HepG2 (cell line): ENCODE results near the gene MEI1. TPM values are rescaled to one million over a fixed set of nuclear protein-coding genes. Genes with fewer than 3 reads are reported as not detected.

Source experiments
- CHD2 ChIP-seq: IDR thresholded peaks from 2 replicates; pipeline ENCODE4 v1.6.1; 2011; ENCODE audit warnings: low read depth, low read length, improper control_type of control experiment
- FOXA3 ChIP-seq: IDR thresholded peaks from 2 replicates; pipeline ENCODE4 v1.6.1; 2016; ENCODE audit warnings: missing genetic modification reagents, missing compliant biosample characterization
- SMARCC2 ChIP-seq: fragments of 450-650 bp; IDR thresholded peaks from 2 replicates; pipeline ENCODE4 v1.6.1; 2017; ENCODE audit warnings: antibody characterized with exemption, mild to moderate bottlenecking
- TAF15 ChIP-seq: fragments of 200-400 bp; formaldehyde crosslinking; IDR thresholded peaks from one replicate; pipeline ENCODE4 v1.6.1; 2018; ENCODE audit warnings: mild to moderate bottlenecking, low read depth, low read length; ENCODE audit not compliant: poor library complexity, severe bottlenecking
- ZNF709 ChIP-seq: sonication (generic); formaldehyde crosslinking; IDR thresholded peaks from 2 replicates; pipeline ENCODE4 v1.5.0; 2020; ENCODE audit warnings: mild to moderate bottlenecking, missing genetic modification reagents
- ZSCAN25 ChIP-seq: sonication (generic); formaldehyde crosslinking; IDR thresholded peaks from 2 replicates; pipeline ENCODE4 v1.8.0; 2022; ENCODE audit warnings: mild to moderate bottlenecking, missing genetic modification reagents
- ZZZ3 ChIP-seq: sonication (generic); formaldehyde crosslinking; IDR thresholded peaks from 2 replicates; pipeline ENCODE4 v1.4.0; 2020; ENCODE audit warnings: missing genetic modification reagents, mild to moderate bottlenecking, borderline replicate concordance
- polyA plus RNA-seq, 8 experiments: library from polyadenylated mRNA; depleted of rRNA in 3 of 8; stranded (reverse) in 7 of 8; unstranded in 1 of 8; fragments of >200 nt; fragmentation: Illumina TruSeq in 4 of 8; extraction: Trizol in 4 of 8; gene quantifications; 2 replicates each; pipeline versions ENCODE4 v1.2.1 to v1.2.3, GENCODE V29; 2011 to 2016; ENCODE audit warnings: low read depth in 4 of 8, missing spikeins in 1 of 8, mixed read lengths in 1 of 8; ENCODE audit not compliant: insufficient read depth in 1 of 8
- total RNA-seq, 5 experiments: library from RNA; depleted of rRNA; stranded (reverse); fragments of >200 nt; fragmentation: Illumina TruSeq; extraction: Trizol; gene quantifications; 2 replicates each; pipeline ENCODE4 v1.2.3, GENCODE V29; 2016; ENCODE audit warnings: low read depth in 1 of 5
- TF ChIP-seq, protein P1 (sequence below): sonication (generic); formaldehyde crosslinking; IDR thresholded peaks from 2 replicates; pipeline ENCODE4 v1.4.0; 2020; ENCODE audit warnings: missing genetic modification reagents, borderline replicate concordance
- TF ChIP-seq, protein P2 (sequence below): sonication (generic); formaldehyde crosslinking; IDR thresholded peaks from 2 replicates; pipeline ENCODE4 v1.9.0; 2021; ENCODE audit warnings: missing genetic modification reagents, borderline replicate concordance

Gene MEI1
- total and polyA plus RNA-seq, 2 of the 13 experiments (the other 11 are each of a cell fraction or from before 2014, with no cell fraction given), result 0.75 to 1.9 TPM

DNA sequence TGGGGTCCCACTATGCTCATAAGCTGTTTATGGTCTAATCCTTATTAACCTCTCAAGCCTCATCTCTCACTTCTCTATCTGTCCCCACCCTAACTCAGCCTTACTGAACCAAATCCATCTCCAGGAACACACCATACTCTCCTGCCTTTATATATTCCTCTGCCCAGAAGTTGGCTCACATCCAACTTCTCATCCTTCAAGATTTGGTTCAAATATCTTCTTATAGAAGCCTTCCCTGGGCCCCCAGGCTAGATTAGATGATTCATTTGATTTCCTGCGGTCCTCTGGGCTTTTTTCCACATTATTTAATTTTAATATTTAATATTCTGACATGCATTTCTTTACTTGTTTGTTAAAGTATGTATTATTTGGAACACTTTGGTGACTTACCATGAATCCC lies 23.2 kb downstream of the MEI1 start (continued):
- TF ChIP-seq SMARCC2 (no peak), ZZZ3 (no peak), ZNF709 (CRISPR knock-in tag) (no peak), ZSCAN25 (CRISPR knock-in tag) (no peak), CHD2 (no peak), TAF15 (no peak), FOXA3 (CRISPR knock-in tag) (no peak)
- TF ChIP-seq, protein P1, sequence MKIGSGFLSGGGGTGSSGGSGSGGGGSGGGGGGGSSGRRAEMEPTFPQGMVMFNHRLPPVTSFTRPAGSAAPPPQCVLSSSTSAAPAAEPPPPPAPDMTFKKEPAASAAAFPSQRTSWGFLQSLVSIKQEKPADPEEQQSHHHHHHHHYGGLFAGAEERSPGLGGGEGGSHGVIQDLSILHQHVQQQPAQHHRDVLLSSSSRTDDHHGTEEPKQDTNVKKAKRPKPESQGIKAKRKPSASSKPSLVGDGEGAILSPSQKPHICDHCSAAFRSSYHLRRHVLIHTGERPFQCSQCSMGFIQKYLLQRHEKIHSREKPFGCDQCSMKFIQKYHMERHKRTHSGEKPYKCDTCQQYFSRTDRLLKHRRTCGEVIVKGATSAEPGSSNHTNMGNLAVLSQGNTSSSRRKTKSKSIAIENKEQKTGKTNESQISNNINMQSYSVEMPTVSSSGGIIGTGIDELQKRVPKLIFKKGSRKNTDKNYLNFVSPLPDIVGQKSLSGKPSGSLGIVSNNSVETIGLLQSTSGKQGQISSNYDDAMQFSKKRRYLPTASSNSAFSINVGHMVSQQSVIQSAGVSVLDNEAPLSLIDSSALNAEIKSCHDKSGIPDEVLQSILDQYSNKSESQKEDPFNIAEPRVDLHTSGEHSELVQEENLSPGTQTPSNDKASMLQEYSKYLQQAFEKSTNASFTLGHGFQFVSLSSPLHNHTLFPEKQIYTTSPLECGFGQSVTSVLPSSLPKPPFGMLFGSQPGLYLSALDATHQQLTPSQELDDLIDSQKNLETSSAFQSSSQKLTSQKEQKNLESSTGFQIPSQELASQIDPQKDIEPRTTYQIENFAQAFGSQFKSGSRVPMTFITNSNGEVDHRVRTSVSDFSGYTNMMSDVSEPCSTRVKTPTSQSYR (CRISPR knock-in tag), result no peak
- TF ChIP-seq, protein P2, sequence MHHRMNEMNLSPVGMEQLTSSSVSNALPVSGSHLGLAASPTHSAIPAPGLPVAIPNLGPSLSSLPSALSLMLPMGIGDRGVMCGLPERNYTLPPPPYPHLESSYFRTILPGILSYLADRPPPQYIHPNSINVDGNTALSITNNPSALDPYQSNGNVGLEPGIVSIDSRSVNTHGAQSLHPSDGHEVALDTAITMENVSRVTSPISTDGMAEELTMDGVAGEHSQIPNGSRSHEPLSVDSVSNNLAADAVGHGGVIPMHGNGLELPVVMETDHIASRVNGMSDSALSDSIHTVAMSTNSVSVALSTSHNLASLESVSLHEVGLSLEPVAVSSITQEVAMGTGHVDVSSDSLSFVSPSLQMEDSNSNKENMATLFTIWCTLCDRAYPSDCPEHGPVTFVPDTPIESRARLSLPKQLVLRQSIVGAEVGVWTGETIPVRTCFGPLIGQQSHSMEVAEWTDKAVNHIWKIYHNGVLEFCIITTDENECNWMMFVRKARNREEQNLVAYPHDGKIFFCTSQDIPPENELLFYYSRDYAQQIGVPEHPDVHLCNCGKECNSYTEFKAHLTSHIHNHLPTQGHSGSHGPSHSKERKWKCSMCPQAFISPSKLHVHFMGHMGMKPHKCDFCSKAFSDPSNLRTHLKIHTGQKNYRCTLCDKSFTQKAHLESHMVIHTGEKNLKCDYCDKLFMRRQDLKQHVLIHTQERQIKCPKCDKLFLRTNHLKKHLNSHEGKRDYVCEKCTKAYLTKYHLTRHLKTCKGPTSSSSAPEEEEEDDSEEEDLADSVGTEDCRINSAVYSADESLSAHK (CRISPR knock-in tag), result no peak
